ENCODE measurements around the gene ZMYM4.

The ZMYM4 gene

DNA sequence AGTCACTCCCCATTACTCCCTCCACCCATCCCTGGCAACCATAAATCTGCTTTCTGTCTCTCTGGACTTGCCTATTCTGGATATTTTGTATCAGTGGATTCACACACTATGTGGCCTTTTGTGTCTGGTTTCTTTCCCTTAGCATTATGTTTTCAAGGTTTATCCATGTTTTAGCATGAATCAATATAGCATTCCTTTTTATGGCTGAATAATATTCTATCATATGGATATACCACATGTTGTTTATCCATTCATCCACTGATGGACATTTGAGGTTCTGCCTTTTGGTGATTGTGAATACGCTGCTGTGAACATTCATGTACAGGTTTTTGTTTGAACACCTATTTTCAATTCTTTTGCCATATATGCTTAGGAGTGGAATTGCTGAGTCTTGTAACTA, 140.4 kb downstream of the ZMYM4 start:
- DNase-seq = no peak

DNA sequence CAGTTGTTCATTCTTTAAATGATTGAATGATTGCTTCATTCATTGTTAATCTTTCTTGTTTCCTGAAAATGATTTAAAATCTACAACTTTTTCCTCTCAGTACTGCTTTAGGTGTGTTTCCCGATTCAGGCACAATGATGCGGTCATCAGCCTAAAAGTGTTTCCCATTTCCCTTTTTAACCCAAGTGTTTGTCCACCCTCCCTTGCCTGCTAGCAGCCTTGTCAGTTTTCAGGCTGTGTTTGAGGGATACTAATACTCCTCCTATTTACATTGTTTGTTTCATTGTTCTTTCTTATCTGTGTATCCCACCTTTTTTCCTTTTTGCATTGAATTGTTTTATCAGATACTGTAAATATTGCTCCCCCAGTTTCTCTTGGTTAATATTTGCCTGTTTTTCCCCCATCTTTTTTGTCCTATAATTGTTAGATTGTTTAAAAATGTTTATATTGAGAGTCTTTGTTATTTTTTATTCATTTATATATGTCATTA, 157.6 kb downstream of the ZMYM4 start:
- no peak for DNase-seq

DNA sequence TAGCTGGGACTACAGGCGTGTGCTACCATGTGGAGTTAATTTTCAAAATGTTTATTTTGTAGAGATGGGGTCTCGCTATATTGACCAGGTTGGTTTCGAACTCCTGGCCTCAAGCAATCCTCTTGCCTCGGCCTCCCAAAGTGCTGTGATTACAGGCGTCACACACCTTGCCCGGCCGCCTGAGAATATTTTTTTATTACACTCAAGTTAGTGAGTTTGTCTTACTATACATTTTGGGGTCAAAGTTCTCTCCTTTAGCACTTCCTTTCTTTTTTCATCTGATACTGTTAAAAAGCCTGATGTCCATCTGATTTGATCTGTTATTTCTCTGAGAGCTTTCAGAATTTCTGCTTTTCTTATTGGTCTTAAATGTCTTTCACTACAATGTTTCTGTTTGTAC, 159.9 kb downstream of the ZMYM4 start:
- no peak for DNase-seq

DNA sequence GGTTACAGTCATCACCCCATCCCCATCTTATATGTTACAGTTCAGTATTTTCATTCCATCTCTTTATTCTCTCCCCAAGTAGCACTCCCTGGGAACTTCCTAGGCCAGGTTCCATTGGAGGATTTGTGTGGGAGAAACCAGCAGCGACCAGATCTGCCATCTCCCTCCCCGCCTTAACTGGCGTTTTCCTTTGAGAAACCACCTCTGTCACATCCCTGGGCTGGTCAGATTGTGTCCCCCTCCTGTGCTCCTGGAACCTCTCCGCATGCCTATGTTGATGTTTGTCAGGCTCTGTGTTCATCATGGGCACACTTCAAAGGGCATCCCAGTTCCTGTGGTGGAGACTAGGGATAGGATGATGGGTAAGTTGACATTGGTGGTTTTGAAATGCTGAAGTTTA, 162.3 kb downstream of the ZMYM4 start:
- DNase-seq = no peak

DNA sequence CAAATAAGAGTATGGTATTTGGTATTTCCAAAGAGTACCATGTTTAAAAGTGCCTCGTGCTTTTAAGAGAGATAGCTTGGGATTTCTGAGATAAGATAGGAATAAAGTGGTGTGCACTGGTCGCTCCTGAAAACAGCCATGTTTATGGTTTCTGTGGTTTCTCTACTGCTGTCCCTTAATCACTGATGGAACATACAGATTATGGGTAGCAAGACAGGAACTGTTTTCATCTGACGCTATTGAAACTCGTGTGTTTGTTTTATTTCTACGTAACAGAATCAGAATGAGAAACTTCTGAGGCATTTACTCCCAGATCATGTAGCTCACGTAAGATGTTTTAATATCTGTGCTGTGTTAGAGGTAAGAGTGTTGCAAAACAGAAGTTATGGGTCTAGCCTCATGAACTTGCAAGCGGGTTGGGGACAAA, 162.7 kb downstream of the ZMYM4 start:
- DNase-seq = no peak

DNA sequence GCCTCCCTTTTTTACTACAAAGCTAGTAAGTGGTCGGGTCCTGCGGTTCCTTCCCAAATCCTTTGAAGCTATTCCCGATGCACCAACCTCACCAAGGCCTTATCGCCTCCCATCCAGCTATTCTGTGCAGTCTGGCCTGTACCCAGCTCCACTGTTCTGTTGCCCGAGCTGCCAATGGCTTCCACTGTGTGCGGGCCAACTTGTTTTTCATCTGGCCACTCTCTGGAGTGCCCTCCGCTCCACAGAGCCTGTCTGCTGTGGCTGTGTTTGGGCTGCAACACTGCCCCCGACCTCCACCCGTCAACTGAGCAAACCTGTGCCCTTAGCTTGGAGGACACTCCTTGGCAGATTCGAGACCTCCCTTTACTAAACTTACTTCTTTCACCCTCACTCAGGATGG, 163.7 kb downstream of the ZMYM4 start:
- no peak for DNase-seq

DNA sequence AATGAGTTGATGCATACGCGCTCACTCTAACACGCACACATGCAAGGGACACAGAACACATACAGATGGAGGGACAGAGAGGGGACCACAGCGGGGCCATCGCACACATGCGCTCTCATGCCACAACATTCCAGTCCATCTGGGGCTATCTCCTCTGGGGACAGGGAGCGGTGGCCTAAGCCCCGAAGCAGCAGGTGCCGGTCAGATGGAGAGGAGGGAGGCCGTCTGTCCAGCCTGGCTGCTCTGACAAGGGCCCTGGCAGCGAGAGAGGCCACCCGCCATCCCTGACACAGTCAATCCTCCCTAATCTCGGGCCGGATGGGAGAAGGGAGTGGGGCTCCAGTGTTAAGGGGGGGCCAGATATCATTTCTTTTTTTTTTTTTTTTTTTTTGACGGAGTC, 165.2 kb downstream of the ZMYM4 start:
- DNase-seq = no peak

DNA sequence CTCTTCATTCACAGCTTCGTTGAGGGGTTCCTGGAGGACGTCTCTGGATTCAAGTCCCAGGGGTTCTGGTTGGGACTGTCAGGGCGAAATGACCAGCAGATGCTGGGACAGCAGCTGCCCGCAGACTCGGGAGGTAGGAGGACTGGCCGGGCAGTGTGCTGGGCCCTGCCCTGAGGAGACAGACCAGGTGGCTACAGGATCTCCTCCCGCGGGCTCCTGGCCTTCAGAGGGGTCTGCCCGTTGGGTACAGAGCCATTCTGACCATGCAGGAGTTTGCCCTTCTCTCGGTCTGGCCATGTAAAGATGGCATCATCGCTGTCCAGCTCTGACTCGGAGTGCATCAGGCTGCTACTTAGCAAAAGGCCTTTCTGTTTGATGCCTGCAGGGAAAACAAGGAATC, 166.2 kb downstream of the ZMYM4 start:
- no peak for DNase-seq

DNA sequence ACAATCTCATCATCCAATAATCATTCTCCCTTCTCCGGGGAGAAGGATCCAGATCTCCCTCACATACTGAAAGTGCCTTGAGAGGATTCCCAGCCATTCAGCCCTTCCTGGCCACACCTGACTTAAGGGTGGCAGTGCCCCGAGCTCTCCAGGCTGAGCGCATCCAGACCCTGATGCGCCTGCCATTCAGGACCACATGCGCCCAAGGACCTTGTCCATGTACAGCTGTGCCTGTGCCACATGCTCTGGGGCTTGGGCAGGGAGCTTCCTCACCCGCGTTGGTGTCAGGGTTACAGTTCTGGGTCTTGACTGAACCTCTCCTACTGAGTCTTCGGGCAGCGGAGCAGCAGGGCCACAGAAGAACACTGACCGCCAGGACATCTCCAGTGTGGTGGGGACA, 167.6 kb downstream of the ZMYM4 start:
- no peak for DNase-seq

DNA sequence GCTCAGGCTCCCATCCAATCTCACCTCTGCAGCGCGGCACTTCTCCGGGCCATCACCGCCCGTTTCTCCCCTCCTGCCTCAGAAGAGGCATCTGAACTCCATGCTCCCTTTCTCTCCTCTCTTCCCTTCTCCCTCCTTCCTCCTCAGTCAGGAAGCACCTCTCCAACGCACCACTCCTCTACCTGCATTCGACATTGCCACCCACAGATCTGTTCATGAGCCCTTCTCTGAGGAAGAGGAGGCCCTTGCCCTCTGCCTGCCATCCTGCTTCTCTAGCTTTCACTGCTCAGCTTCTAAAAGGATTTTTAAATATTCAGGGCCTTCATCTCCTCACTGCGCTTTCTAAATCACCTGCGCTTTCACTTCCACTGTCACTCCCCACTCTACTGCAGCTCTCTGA, 168.7 kb downstream of the ZMYM4 start:
- no peak for DNase-seq

DNA sequence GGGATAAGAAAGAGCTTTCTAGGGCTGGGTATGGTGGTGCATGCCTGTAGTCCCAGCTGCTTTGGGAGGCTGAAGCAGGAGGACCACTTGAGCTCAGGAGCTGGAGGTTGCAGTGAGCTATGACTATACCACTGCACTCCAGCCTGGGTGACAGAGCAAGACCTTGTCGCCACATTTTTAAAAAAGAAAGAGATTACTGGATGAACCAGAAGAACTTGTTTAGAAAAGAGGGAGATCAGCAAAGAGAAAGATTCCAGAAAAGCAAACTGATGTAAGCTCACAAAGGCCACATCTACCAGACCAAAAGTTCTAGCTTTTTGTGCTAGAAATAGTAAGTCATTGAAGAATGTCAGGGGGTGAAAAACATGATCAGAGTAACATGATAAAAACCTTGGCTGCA, 171.1 kb downstream of the ZMYM4 start:
- DNase-seq = no peak

DNA sequence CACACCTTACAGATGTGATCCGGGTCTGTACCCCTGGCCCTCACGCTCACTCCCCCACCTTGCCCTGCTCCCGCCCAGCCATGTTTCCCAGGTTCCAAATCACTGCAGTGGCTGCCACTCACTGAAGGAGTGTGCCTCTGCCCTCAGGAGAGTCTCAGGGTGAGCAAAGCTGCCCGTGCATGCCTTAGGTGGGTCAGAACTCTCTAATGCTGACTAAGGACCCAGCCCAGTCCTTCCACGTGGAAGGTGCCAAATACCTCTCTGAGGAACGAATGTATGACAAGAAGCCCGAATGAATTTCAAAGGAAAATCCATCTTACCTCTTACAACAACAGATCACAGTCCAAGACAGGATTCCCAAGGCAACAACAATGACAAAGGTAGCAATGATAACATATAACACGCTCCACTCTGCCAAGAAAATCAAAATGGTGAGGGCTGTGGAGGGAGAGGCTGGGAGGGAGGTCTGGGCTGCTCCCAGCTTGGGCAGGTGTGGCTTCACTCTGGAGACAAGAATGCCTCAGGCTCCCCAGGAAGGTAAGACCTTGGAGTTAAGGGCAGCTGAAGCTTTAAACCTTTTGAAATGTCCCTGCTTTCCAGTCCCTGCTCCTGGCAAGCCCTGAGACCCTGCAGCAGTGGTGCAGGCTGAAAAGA, 173.5 kb downstream of the ZMYM4 start:
- DNase-seq = no peak

DNA sequence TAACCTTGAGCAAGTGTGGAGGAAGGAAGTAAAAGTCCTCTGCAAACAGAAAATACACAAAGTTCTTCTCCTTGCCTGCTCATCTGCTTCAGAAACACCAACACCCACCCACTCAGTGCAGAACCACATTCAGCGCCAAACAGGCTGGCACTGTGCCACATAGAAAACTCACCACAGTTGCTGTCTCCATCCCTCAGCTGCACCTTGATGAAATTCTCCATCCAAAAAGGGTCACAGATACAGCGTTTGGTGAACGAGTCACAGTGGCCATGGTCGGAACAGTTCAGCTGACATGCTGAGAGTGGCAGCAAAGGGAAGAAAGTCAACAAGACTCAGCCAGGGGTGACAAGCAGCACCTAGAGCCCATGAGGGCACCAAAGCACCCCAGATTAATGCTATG, 174.2 kb downstream of the ZMYM4 start:
- DNase-seq = peak; percentile 56 to 63

DNA sequence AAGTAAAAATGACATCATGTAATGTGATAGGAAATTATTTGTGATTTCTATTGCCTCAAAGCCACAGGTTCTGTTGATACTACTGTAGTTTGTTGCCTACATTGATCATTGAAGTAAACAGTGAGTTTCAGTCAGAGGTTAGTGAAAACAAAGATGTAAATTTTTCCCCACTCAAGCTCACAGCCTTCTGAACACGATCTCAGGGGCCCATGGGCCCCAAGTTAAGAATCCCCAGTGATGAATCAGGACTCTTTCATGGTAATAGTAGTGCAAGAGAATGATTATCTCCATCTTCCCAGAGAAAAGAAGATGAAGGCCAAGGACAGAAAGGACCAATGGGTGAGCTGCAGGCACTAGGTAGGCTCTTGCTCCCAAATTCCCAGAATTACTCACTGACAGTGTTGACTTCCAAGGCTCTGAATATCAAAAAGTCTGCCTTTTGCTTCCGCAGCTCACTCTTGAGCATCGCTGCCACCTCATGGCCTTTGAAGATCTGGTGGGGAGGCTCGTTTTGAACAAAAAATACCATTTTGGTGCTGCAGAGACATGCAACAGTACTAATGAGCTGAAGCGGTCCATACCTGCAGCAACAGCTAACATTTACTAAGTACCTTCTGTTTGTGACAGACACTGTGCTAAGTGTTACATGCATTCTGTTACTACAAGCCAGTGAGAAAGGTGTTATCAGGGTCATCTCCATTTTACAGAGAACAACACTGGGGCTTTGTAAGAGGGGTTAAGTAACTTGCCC, 175.4 kb downstream of the ZMYM4 start:
- no peak for DNase-seq

DNA sequence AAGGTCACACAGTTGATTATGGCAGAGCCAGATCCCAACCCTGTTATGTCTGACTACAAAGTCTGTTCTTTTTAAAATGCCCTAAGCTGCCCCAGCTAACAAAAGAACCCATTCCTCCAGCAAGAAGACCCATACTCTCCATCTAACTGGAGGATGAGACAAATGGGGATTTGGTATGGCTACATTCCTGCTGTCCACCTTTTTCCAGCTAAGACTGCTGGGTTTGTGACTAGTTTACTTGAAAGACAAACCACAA, 175.9 kb downstream of the ZMYM4 start:
- no peak for DNase-seq

DNA sequence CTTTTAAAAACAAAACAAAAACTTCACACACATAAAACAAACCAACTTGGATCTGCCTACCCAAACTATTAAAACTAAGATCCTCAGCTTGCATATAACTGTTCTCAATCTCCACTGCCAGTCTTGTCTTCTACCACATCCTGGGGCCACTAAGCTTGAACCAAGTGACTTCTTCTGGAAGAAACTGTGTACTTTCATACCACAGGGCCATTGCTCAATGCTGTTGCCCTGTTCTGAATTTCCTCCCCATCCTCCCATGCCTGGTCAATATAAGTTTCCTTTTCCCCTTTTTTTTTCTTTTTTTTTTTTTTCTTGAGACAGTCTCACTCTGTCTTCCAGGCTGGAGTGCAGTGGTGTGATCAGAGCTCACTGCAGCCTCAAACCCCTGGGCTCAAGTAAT, 178.8 kb downstream of the ZMYM4 start:
- no peak for DNase-seq

DNA sequence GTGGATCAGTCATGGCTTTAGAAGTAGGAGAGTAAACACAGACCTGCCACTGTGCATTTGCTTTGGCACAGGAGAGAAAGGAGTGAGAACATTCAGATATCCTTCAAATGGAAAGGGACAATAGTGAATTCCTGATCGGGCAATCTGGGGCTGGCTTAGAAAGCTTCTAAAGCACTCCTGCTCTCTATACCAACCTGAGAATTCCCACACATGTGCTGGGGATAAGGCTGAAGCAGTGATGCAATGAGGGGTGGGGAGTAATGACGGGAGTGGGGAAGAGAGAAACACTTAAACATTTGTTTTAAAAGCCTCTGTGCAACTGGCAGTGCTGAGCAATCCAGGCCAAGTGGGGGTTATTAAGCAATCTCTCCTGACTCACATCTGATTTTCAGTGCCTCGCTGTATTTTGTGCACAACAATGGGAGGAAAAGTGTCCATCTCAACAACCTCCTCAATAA, 179.9 kb downstream of the ZMYM4 start:
- DNase-seq = no peak

DNA sequence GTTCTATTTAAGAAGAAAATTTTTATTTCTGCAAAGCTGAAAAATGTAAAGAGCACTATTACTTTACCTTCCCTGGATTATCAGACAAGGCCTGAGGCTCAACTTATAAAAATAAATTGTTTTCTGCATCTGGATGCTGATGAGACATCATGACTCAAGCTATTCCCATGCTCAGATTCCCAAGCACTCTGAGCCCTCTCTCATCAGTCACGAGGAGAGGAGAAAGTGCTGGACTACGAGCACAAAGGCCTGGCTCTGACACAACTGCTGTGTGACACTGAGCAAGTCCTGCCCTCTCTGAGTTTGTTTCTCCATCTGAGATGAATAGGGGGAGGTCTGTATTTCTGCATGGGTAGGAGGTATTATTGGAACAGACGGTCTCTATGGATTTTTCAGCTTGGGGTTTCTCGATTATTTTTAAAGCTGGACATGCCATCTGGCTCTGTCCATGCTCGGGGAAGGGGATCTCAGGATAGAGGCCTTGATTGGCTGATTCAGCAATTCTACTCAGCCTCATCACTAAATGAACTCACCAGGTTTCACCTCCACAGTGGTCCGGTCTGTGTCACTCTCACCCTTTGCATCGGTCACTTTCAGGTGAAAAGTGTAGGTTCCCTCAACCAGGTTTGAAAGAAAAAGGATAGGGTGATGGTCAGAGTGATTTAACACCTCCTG, 181.0 kb downstream of the ZMYM4 start:
- no peak for DNase-seq

DNA sequence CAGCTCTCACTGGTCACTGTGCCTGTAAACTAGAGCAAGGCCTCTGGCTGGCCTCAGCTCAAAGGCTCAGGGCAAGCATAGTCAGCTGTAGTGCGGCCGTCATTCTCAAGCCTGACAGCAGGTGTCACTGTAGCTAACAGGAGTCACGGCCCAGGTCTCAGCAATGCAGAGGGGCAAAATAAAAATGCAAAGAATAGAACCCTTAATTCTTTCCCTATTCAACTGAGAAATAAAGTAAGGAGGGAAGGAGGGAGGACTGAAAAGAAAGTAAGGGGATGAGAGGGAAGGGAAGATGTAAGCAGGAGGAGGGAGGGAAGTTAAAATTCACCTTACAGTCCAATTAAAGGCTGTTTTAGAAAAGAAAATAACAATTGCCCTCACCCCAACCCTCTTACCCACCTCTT, 182.6 kb downstream of the ZMYM4 start:
- peak; percentile 86 to 87 for DNase-seq

DNA sequence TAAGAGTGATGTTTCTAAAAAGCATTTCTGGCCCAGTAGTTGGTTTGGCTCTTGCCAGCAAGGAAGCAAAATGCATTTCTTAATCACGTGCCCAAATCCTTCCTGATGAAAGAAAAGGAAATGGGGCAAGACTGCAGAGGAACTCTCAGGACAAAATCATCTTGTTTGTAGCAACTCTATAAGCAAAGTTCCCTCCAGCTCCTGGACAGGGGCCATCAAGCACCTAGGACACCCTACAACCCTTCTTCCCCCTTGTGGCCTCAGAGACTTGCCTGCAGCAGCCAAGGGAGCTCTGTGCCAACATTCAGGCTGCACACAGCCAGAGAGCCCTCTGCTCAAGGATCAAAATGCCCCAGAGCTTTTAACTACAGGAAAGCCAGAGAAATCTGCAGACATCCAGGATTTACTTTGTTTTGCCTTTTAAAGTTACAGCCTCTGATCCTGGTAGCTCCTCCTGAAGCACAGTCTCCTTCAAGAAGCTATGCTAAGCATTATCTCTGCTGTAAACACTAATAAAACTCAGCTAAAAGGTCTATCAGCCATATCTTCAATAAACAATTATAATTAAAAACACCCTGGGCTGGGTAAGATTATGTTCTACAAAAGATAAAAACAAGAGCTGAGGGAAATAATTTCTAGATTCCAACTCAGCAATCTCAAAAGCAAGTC, 183.7 kb downstream of the ZMYM4 start:
- DNase-seq = no peak

DNA sequence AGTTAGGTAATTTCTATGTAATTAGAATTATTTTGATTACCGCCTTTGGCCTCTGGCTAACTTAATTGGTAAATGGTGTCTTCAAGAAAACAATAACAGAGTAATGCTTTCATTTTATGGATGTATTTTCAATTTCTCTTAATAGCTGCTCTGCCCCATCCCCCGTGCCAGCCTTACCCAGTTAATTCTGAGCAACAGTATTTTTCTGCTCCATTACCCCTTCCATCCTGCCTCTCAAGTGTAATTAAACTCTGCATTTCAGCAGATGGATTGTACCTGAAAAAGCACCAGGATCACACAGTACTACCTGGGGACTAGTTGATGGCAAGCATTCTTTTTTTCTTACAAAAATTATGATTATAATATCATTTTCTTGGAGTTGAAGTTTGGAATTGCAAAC, 184.5 kb downstream of the ZMYM4 start:
- DNase-seq = no peak

DNA sequence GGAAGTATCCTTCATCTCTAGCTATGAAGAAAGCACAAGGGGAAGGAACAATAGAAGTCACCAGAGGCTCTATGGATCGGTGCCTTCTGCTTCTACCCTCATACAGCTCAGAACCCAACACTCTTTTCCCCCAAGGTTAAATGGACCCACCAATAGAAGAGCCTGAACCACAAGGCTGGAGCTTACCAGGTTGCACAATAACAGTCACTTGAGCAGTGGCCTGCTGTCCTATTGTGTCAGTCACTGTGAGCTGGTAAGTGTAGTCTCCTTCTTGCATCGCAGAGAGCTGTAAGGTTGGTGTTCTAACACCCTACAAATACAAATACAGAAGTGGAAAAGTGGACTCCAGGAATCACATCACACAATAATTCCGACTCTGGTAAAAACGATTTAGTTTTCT, 185.7 kb downstream of the ZMYM4 start:
- no peak for DNase-seq

DNA sequence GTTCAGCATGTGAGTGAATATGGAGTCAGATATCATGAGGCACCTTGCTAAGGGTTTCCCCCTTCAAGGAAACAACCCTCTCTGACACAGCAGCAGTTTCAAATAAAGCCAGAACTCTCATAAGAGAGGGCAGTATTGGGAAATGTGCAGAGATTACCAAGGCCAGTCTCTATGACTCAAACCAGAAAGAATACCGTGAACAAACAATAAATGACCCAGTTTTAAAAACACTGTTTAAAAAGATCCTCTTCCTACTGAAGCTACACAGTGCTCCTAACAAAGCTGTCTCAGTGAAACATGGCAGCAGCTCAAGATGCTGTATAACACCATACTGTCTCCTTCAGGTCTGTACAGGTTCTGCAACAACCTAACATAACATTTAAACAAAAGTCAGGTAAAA, 186.1 kb downstream of the ZMYM4 start:
- no peak for DNase-seq

DNA sequence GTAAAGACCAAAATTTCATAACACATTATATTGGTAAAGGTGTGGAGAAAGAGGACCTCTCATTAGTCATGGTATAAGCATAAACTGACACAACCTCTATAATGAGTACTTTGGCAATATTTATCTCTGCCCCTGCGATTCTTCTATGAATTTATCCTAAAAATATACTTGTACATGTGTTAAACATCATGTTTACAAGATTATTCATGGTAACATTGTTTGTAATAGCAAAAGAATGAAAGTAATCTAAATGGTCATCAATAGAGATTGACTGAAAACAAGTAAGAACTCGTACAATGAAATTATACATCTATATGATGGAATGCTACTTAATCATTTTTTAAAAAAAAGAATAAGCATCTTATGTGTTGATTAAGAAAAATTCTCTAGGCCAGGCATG, 192.3 kb downstream of the ZMYM4 start:
- no peak for DNase-seq
